Bronchial epithelial cell (primary cell): ENCODE results near the gene CEP192. TPM values are rescaled to one million over a fixed set of nuclear protein-coding genes. Genes with fewer than 3 reads are reported as not detected.

Experiments used
- DNase-seq: peaks from one replicate; pipeline ENCODE4 v3.0.0-alpha.2; 2010; ENCODE audit warnings: low read depth
- FAIRE-seq: peaks from 2 replicates; lab custom pipeline; 2011; peaks lifted over from hg19 to GRCh38; lab: Jason Lieb, UNC
- H3K27me3 ChIP-seq: 2 replicates; pipeline ENCODE4 v1.5.1; 2011; ENCODE audit warnings: low read length; ENCODE audit not compliant: control insufficient read depth, insufficient read depth
- H3K36me3 ChIP-seq: 2 replicates; pipeline ENCODE4 v1.5.1; 2011; ENCODE audit warnings: low read length; ENCODE audit not compliant: control insufficient read depth, insufficient read depth
- H3K4me3 ChIP-seq: 2 replicates; pipeline ENCODE4 v1.5.1; 2011; ENCODE audit warnings: mild to moderate bottlenecking, low read depth, low read length, control low read depth
- total RNA-seq: library from RNA; depleted of rRNA; stranded (reverse); fragments of >200 nt; gene quantifications from 2 replicates; pipeline ENCODE4 v1.2.1, GENCODE V29; 2014
- TF ChIP-seq, protein P1 (sequence below): IDR thresholded peaks from 2 replicates; pipeline ENCODE4 v1.5.1; 2011; ENCODE audit warnings: mild to moderate bottlenecking, moderate library complexity, low read length, control low read depth, inconsistent platforms; ENCODE audit not compliant: insufficient read depth, severe bottlenecking

The CEP192 gene
- total RNA-seq, 1 donor from 2014 or later, result 25.8 TPM

DNA sequence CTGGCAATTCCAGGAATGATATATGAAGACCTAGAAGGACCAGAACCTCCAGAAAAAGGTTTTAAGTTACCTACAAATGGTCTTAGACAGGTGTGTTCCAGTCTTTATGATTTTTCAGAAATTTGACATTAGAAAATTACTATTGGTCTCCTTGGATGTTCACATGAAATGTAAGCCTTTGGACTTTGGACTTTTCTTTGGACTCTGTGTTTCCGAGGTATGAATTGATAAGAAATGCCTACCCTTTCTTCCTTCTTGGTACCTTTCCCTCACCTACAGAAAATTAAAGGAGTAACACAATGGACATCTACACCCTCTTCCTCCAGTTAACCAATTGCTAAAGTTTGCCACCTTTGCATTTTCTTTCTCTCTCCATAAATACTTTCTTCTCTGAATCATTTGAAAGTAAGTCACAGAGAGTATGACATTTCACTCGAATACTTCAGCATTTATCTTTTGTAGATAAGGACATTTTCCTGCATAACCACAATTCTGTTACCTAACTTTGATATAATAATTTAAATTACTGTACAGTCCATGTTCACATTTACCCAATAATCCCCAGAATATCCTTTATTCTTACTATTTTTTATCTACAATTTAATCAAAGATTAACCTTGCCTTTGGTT lies 26.2 kb downstream of the CEP192 start:
- H3K36me3 ChIP-seq, result peaks cover 3% of the 10 kb centered on the region

GRCh38 chr18:13018374-13018773 lies 27.2 kb downstream of the CEP192 start:
- FAIRE-seq, result no peak

More for the DNA sequence above, 26.2 kb downstream of the CEP192 start:
- no peak for FAIRE-seq
- Histone ChIP-seq H3K27me3 (no peaks in the 10 kb centered on the region), H3K4me3 (no peak overlapping the region)
- DNase-seq, result no peak
- TF ChIP-seq, protein P1, sequence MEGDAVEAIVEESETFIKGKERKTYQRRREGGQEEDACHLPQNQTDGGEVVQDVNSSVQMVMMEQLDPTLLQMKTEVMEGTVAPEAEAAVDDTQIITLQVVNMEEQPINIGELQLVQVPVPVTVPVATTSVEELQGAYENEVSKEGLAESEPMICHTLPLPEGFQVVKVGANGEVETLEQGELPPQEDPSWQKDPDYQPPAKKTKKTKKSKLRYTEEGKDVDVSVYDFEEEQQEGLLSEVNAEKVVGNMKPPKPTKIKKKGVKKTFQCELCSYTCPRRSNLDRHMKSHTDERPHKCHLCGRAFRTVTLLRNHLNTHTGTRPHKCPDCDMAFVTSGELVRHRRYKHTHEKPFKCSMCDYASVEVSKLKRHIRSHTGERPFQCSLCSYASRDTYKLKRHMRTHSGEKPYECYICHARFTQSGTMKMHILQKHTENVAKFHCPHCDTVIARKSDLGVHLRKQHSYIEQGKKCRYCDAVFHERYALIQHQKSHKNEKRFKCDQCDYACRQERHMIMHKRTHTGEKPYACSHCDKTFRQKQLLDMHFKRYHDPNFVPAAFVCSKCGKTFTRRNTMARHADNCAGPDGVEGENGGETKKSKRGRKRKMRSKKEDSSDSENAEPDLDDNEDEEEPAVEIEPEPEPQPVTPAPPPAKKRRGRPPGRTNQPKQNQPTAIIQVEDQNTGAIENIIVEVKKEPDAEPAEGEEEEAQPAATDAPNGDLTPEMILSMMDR, result no peak

DNA sequence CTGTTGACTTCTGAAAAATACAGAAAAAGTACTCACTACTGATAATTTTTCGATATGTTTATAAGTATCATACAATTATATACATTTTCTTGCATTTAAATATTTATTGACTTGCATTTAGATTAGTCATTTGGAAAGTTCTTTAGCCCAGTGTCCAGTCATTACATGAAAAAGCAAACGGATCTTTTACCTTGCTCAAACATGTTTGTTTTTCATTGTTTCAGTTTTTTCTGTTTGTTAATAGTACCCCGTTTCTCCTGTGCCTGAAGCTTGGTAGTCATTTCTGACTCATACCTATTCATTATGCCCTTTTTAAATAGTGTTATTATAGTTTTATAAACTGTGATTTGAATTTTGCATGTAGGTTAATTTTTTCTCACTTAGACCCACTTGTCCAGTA lies 28.1 kb downstream of the CEP192 start:
- DNase-seq, result peak; percentile 97
- Histone ChIP-seq H3K36me3 (peaks cover 2% of the 10 kb centered on the region), H3K4me3 (no peak overlapping the region), H3K27me3 (no peaks in the 10 kb centered on the region)
- TF ChIP-seq, protein P1, result no peak
- FAIRE-seq, result no peak

More at GRCh38 chr18:13018374-13018773, 27.2 kb downstream of the CEP192 start:
- Histone ChIP-seq H3K36me3 (peaks cover 2% of the 10 kb centered on the region), H3K27me3 (no peaks in the 10 kb centered on the region), H3K4me3 (no peak overlapping the region)
- DNase-seq, result no peak
- TF ChIP-seq, protein P1, result no peak

- FAIRE-seq (no peak), DNase-seq (no peak)
- Histone ChIP-seq H3K36me3 (no peaks in the 10 kb centered on the region), H3K27me3 (no peaks in the 10 kb centered on the region), H3K4me3 (no peak overlapping the region)
- TF ChIP-seq, protein P1, result no peak
These were observed 31.5 kb downstream of the CEP192 start for GRCh38 chr18:13022644-13023043.

DNA sequence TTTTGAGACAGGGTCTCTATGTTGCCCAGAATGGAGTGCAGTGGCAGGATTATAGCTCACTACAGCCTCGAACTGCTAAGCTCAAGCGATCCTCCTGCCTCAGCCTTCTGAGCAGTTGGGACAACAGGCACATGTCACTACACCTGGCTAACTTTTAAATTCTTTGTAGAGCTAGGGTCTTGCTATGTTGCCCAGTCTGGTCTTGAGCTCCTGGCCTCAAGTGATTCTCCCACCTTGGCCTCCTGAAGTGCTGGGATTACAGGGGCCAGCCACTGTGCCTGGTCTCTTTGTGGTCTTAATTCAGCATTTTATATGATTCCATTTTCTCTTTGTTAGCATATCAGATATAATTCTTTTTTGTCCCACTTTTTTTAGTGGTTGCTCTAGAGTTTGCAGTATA lies 34.1 kb downstream of the CEP192 start:
- Histone ChIP-seq H3K36me3 (peaks cover 1% of the 10 kb centered on the region), H3K4me3 (no peak overlapping the region), H3K27me3 (no peaks in the 10 kb centered on the region)
- DNase-seq (no peak), FAIRE-seq (no peak)
- TF ChIP-seq, protein P1, result no peak

DNA sequence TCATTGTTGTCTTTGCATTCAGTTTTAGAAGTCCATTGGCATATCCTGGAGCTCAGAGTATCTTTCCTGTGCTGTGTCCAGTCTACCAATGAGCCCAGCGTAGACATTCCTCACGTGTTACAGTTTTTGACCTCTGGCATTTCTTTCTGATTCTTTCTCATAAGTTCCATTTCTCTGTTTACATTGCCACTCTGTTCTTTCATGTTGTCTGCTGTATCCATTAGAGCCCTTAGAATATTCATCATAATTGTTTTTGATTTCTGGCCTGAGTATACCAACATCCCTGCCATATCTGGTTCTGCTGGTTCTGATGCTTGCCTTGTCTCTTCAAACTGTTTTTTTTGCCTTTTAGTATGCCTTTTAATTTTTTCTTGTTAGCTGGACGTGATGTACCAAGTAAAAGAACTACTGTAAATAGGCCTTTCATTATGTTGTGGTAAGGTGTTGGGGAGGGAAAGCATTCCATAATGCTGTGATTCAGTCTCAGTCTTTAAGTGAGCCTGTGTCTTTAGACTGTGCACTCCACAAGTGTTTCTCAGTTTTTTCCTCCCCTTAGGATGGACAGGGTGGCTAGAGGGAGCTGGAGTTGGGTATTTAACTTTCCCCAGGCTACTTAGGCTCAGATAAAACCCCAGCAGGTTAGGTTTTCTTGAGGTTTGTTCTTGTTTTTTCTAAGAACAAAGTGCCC lies 35.6 kb downstream of the CEP192 start:
- H3K27me3 ChIP-seq, result no peaks in the 10 kb centered on the region
- FAIRE-seq (no peak), DNase-seq (no peak)
- H3K4me3 ChIP-seq, result no peak overlapping the region
- TF ChIP-seq, protein P1, result no peak
- H3K36me3 ChIP-seq, result peaks cover 1% of the 10 kb centered on the region
